Suprapubic skin (tissue), 4 donors: ENCODE data around the gene ULK4.

Experiments used
- CTCF ChIP-seq, 2 donors: fragments of 200-600 bp in 1 of 2; fragments of 450-650 bp in 1 of 2; sonication (generic) in 1 of 2; IDR thresholded peaks; one replicate each; pipeline ENCODE4 v1.5.1; 2016 to 2019; ENCODE audit warnings: antibody characterized with exemption in 2 of 2, mild to moderate bottlenecking in 1 of 2, moderate library complexity in 1 of 2
- EP300 ChIP-seq: sonication (generic); formaldehyde crosslinking; IDR thresholded peaks from one replicate; pipeline ENCODE4 v1.6.1; 2017; ENCODE audit warnings: antibody characterized with exemption
- POLR2A ChIP-seq, 2 donors: fragments of 450-650 bp; IDR thresholded peaks; one replicate each; pipeline ENCODE4 v1.6.1; 2017; ENCODE audit warnings: antibody characterized with exemption in 2 of 2, mild to moderate bottlenecking in 2 of 2, moderate library complexity in 2 of 2
- POLR2AphosphoS5 ChIP-seq, 3 donors: sonication (generic); formaldehyde crosslinking; IDR thresholded peaks; one replicate each; pipeline ENCODE4 v1.6.1; 2017; ENCODE audit warnings: antibody characterized with exemption in 3 of 3

GRCh38 chr3:41519746-41520145, 442.2 kb downstream of the ULK4 start:
- no peak for TF ChIP-seq POLR2A (IDR thresholded peaks at IDR 0.05)
- TF ChIP-seq CTCF (IDR thresholded peaks at IDR 0.05), result no peak
- TF ChIP-seq POLR2AphosphoS5 (IDR thresholded peaks at IDR 0.05), result no peak
- TF ChIP-seq EP300, result no peak
